HCT116 (cell line): ENCODE data around the gene MYL5. TPM values are rescaled to one million over a fixed set of nuclear protein-coding genes. Genes with fewer than 3 reads are reported as not detected.

Experiments
- ATAC-seq: fragments of 200-7000 bp; cut with Tn5 transposase; 2 replicates; pipeline ENCODE4 v1.9.1; 2020; ENCODE audit warnings: mild to moderate bottlenecking, moderate library complexity
- BruUV-seq: library from RNA; stranded (reverse); fragments of 400-500 nt; replicated peaks from 2 replicates; lab custom pipeline; 2021; lab: Mats Ljungman, UMichigan
- CTCF ChIA-PET: fragments of 300-600 bp; sonication (Branson Sonifier 250); formaldehyde crosslinking; loops from one replicate; lab custom pipeline; 2021; ENCODE audit warnings: antibody characterized with exemption; lab: Charles Lee
- POLR2A ChIA-PET: fragments of 300-600, 350-600 bp; sonication (Branson Sonifier 250); formaldehyde crosslinking; loops from one replicate; lab custom pipeline; 2021; ENCODE audit warnings: antibody characterized with exemption; lab: Charles Lee
- RAD21 ChIA-PET, 2 experiments: fragments of 300-600 bp; sonication (Branson Sonifier 250); formaldehyde crosslinking; loops; one replicate each; lab custom pipeline; 2023; ENCODE audit warnings: low total read pairs in 2 of 2; ENCODE audit not compliant: uncharacterized antibody in 2 of 2, unreplicated experiment in 2 of 2, low non-redundant PET in 1 of 2; lab: Charles Lee
- DNase-seq: peaks from one replicate; pipeline ENCODE4 v3.0.0-alpha.2; 2010; ENCODE audit warnings: low read depth, low spot score
- H2AFZ ChIP-seq: fragments of 200-600 bp; shearing (Covaris generic), sonication (generic); 2 replicates; pipeline ENCODE4 v1.6.1; 2017; ENCODE audit warnings: low read depth, mixed run types, mixed read lengths, antibody characterized with exemption, low read length; ENCODE audit not compliant: poor library complexity, severe bottlenecking
- H3K27ac ChIP-seq: 2 replicates; pipeline ENCODE4 v1.5.1; 2012; ENCODE audit warnings: low read depth, low read length
- H3K27me3 ChIP-seq: fragments of 200-600 bp; sonication (generic); 2 replicates; pipeline ENCODE4 v1.6.1; 2016; ENCODE audit warnings: mixed run types, low read length, mixed read lengths; ENCODE audit not compliant: insufficient read depth
- H3K36me3 ChIP-seq, 2 experiments: fragments of 200-500 bp in 1 of 2; fragments of 200-600 bp in 1 of 2; sonication (Bioruptor generic) in 1 of 2; sonication (generic) in 1 of 2; 2 replicates each; pipeline versions ENCODE4 v1.5.1 to v1.6.1; 2014 to 2016; ENCODE audit warnings: low read length in 2 of 2, inconsistent platforms in 1 of 2, mixed read lengths in 1 of 2, mixed run types in 1 of 2; ENCODE audit not compliant: insufficient read depth in 2 of 2, control insufficient read depth in 1 of 2
- H3K4me1 ChIP-seq, 2 experiments: fragments of 200-600 bp in 1 of 2; sonication (generic) in 1 of 2; 2 replicates each; pipeline versions ENCODE4 v1.5.1 to v1.6.1; 2012 to 2017; ENCODE audit warnings: low read length in 2 of 2, inconsistent platforms in 1 of 2, mild to moderate bottlenecking in 1 of 2, mixed read lengths in 1 of 2, mixed run types in 1 of 2, moderate library complexity in 1 of 2; ENCODE audit not compliant: insufficient read depth in 2 of 2, control insufficient read depth in 1 of 2
- H3K4me2 ChIP-seq: fragments of 200-600 bp; sonication (generic); 2 replicates; pipeline ENCODE4 v1.6.1; 2017; ENCODE audit warnings: mixed run types, low read length, mixed read lengths
- H3K4me3 ChIP-seq, 2 experiments: fragments of 200-600 bp in 1 of 2; sonication (generic) in 1 of 2; replicated peaks in 1 of 2; 2 replicates each; pipeline ENCODE4 v1.5.1; 2011 to 2016; ENCODE audit warnings: low read length in 2 of 2, control low read depth in 1 of 2, low read depth in 1 of 2, mild to moderate bottlenecking in 1 of 2, mixed read lengths in 1 of 2, mixed run types in 1 of 2
- H3K79me2 ChIP-seq: fragments of 200-600 bp; sonication (generic); 2 replicates; pipeline ENCODE4 v1.6.1; 2017; ENCODE audit warnings: mild to moderate bottlenecking, mixed run types, low read length, moderate library complexity, mixed read lengths; ENCODE audit not compliant: insufficient read depth
- H3K9ac ChIP-seq: fragments of 200-600 bp; sonication (generic); 2 replicates; pipeline ENCODE4 v1.6.1; 2016; ENCODE audit warnings: low read length, mixed read lengths
- H3K9me2 ChIP-seq: fragments of 200-600 bp; sonication (generic), shearing (Covaris generic); 2 replicates; pipeline ENCODE4 v1.6.1; 2017; ENCODE audit warnings: mixed run types, mild to moderate bottlenecking, moderate library complexity; ENCODE audit not compliant: insufficient read depth
- H3K9me3 ChIP-seq, 2 experiments: fragments of 200-500 bp in 1 of 2; fragments of 200-600 bp in 1 of 2; sonication (Bioruptor generic) in 1 of 2; sonication (generic) in 1 of 2; 2 replicates each; pipeline ENCODE4 v1.6.1; 2014 to 2017; ENCODE audit warnings: low read length in 2 of 2, mixed read lengths in 2 of 2, inconsistent platforms in 1 of 2, low read depth in 1 of 2, mild to moderate bottlenecking in 1 of 2, mixed run types in 1 of 2, moderate library complexity in 1 of 2; ENCODE audit not compliant: control insufficient read depth in 1 of 2, insufficient read depth in 1 of 2
- H4K20me1 ChIP-seq: fragments of 200-600 bp; sonication (generic), shearing (Covaris generic); 2 replicates; pipeline ENCODE4 v1.6.1; 2017; ENCODE audit warnings: mixed run types, mild to moderate bottlenecking, moderate library complexity; ENCODE audit not compliant: insufficient read depth
- ATF3 ChIP-seq: IDR thresholded peaks from 2 replicates; pipeline ENCODE4 v1.6.1; 2012
- CBX3 ChIP-seq: IDR thresholded peaks from 2 replicates; pipeline ENCODE4 v1.6.1; 2012; ENCODE audit warnings: low read depth
- CEBPB ChIP-seq: IDR thresholded peaks from 2 replicates; pipeline ENCODE4 v1.6.1; 2012; ENCODE audit warnings: low read depth
- CTCF ChIP-seq, 3 experiments: fragments of 200-600 bp in 1 of 3; sonication (generic) in 1 of 3; IDR thresholded peaks in 2 of 3; conservative IDR thresholded peaks in 1 of 3; 2 replicates each; pipeline ENCODE4 v1.5.1; 2012 to 2017; ENCODE audit warnings: low read depth in 2 of 3, low read length in 2 of 3, antibody characterized with exemption in 1 of 3, borderline replicate concordance in 1 of 3, control low read depth in 1 of 3, mild to moderate bottlenecking in 1 of 3, mixed read lengths in 1 of 3, mixed run types in 1 of 3, moderate library complexity in 1 of 3; ENCODE audit not compliant: insufficient read depth in 1 of 3
- EZH2 ChIP-seq: fragments of 200-600 bp; sonication (generic); IDR thresholded peaks from 2 replicates; pipeline ENCODE4 v1.6.1; 2017; ENCODE audit warnings: antibody characterized with exemption, mixed run types
- EZH2phosphoT487 ChIP-seq: fragments of 200-600 bp; IDR thresholded peaks from 2 replicates; pipeline ENCODE4 v1.6.1; 2018; ENCODE audit warnings: antibody characterized with exemption, borderline replicate concordance
- FOSL1 ChIP-seq: IDR thresholded peaks from 2 replicates; pipeline ENCODE4 v1.6.1; 2012; ENCODE audit warnings: low read depth
- JUND ChIP-seq: IDR thresholded peaks from 2 replicates; pipeline ENCODE4 v1.6.1; 2012
- MAX ChIP-seq: IDR thresholded peaks from 2 replicates; pipeline ENCODE4 v1.6.1; 2012
- POLR2A ChIP-seq: IDR thresholded peaks from 2 replicates; pipeline ENCODE4 v1.7.0; 2011; ENCODE audit warnings: borderline replicate concordance; ENCODE audit not compliant: insufficient read depth, insufficient read length; ENCODE audit errors: extremely low read depth
- POLR2AphosphoS5 ChIP-seq: IDR thresholded peaks from 2 replicates; pipeline ENCODE4 v1.6.1; 2011; ENCODE audit warnings: mild to moderate bottlenecking, low read depth, low read length, moderate library complexity
- RAD21 ChIP-seq: IDR thresholded peaks from 2 replicates; pipeline ENCODE4 v1.6.1; 2012; ENCODE audit warnings: low read depth, mild to moderate bottlenecking
- SIN3A ChIP-seq: IDR thresholded peaks from 2 replicates; pipeline ENCODE4 v1.6.1; 2012; ENCODE audit warnings: low read depth
- SP1 ChIP-seq: IDR thresholded peaks from 2 replicates; pipeline ENCODE4 v1.6.1; 2012; ENCODE audit warnings: low read depth
- SRF ChIP-seq: IDR thresholded peaks from 2 replicates; pipeline ENCODE4 v1.6.1; 2012; ENCODE audit warnings: low read depth
- TCF7L2 ChIP-seq: IDR thresholded peaks from 2 replicates; pipeline ENCODE4 v1.7.0; 2011; ENCODE audit warnings: borderline replicate concordance, inconsistent platforms; ENCODE audit not compliant: insufficient read depth, insufficient read length; ENCODE audit errors: extremely low read depth
- YY1 ChIP-seq: IDR thresholded peaks from 2 replicates; pipeline ENCODE4 v1.6.1; 2011; ENCODE audit warnings: low read length, low read depth, moderate library complexity, mild to moderate bottlenecking; ENCODE audit not compliant: insufficient replicate concordance; ENCODE audit errors: extremely low read depth
- ZFX ChIP-seq: fragments of 450-650 bp; IDR thresholded peaks from 2 replicates; pipeline ENCODE4 v1.6.1; 2017
- ZNF274 ChIP-seq: fragments of 200-500 bp; sonication (Bioruptor generic); IDR thresholded peaks from 2 replicates; pipeline ENCODE4 v1.6.1; 2014; ENCODE audit warnings: mild to moderate bottlenecking, low read depth, low read length, inconsistent platforms
- intact Hi-C: fragments of 100-400 bp; cut with micrococcal nuclease; formaldehyde crosslinking; loops from 2 replicates; pipeline ENCODE4 v1.10.0; 2022
- total RNA-seq: library from RNA; stranded (reverse); gene quantifications from one replicate; pipeline ENCODE4 v1.2.1, GENCODE V29; 2021; ENCODE audit not compliant: unreplicated experiment

MYL5 gene
- total RNA-seq, 1 experiment from 2014 or later, result 14.0 TPM

- TF ChIP-seq CTCF (IDR thresholded peaks at IDR 0.05 in 2 of 3, conservative IDR thresholded peaks at IDR 0.05 in 1 of 3; ENCODE audit: borderline replicate concordance in 1 of 3, insufficient read depth in 1 of 3, low read depth in 2 of 3, low read length in 2 of 3), result no peak
- no peak for TF ChIP-seq TCF7L2
- no peak for TF ChIP-seq MAX
- TF ChIP-seq CBX3, result no peak
- TF ChIP-seq, all 23 proteins: peak for 0
Observed at GRCh38 chr4:703336-704197, 29.2 kb downstream of the MYL5 start (continued).

GRCh38 chr4:704198-704891 is 30.0 kb downstream of the MYL5 start:
- Histone ChIP-seq H2AFZ (no peak overlapping the region), H3K27me3 (no peaks in the 10 kb centered on the region), H3K27ac (no peak overlapping the region; the same call in 1 of the 2 replicates), H3K79me2 (peaks cover 30% of the 10 kb centered on the region), H4K20me1 (no peaks in the 10 kb centered on the region), H3K9me3 (no peaks in the 10 kb centered on the region), H3K4me1 (peaks cover 3 to 9% of the 10 kb centered on the region in 2 experiments; a peak in 3 of 4 replicates), H3K9me2 (no peaks in the 10 kb centered on the region), H3K4me2 (no peak overlapping the region), H3K4me3 (no peak overlapping the region), H3K36me3 (no peaks in the 10 kb centered on the region), H3K9ac (no peak overlapping the region)
- BruUV-seq, result no TSS peak
- intact Hi-C loops, result no loop called here
- CTCF ChIA-PET, result no interaction called here
- RAD21 ChIA-PET, result no interaction called here
- ATAC-seq (no peak), DNase-seq (no peak)
- POLR2A ChIA-PET, result no interaction called here
- TF ChIP-seq CEBPB (no peak), CTCF (IDR thresholded peaks at IDR 0.05 in 2 of 3, conservative IDR thresholded peaks at IDR 0.05 in 1 of 3; ENCODE audit: borderline replicate concordance in 1 of 3, insufficient read depth in 1 of 3, low read depth in 2 of 3, low read length in 2 of 3) (no peak), EZH2phosphoT487 (no peak), SIN3A (no peak), ATF3 (no peak), POLR2AphosphoS5 (no peak), JUND (no peak), ZFX (no peak), MAX (no peak), CBX3 (no peak), SP1 (no peak), YY1 (no peak), ZNF274 (no peak), EZH2 (no peak), RAD21 (no peak), POLR2A (no peak), FOSL1 (no peak), SRF (no peak)
